Measurements from ENCODE around the gene TMTC3. TPM values are rescaled to one million over a fixed set of nuclear protein-coding genes. Genes with fewer than 3 reads are reported as not detected.

The TMTC3 gene
- 1 to 10 TPM; 3.3 to 6.2 TPM for total RNA-seq

DNA sequence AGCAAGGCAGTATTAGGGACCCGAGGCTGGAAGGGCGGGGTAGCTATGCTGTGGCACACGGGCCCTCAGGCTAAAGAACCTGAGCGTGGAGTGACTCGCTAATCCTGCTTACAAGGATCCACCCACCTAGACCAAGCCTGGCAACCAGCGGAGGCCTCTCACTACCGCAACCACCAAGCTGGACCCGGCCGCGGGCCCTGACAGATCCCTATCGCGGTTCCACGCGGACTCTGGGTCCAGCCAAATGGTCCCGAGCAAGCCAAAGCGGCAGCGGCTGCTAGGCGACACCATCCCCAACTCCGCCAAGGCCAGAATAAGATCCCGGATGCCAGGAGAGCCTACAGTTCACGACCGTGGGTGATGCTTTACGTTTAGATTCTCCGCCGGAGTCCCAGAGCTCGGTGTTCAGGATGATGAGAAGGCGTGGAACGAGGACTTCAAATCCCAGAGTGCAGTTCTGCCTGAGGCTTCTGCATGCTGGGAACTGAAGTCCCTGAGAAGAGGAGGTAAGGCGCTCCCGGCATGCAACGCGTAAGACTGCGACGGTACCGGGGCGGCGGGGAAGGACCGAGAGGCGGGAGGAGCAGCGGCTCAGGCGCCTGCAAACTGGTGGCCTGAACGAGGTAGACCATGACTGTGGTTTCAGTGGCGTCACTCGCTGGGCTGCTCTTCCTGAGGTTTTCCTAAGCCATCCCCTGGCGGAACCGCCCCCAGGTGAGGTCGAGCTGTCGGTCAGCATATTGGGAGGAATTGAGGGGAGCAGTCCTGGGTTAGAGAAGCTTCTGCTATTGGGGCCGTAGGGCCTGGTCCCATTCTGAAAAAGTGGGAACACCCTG lies at the start of gene TMTC3, which contains the start of gene CEP290:
Gene TMTC3, plus strand, starts transcription at position 534 of the 836 bp plus-strand sequence. CDS start 6,009 bp downstream, outside the sequence.
Gene CEP290, minus strand, starts transcription at position 315 of the 836 bp plus-strand sequence. CDS start 781 bp downstream, outside the sequence.
- Histone ChIP-seq H3K27me3 (no peaks in the 10 kb centered on the region), H3K4me1 (peaks cover 11% of the 10 kb centered on the region), H3K9me3 (no peaks in the 10 kb centered on the region), H3K4me3 (peak within 1 kb of the TSS; percentile 22 to 30), H3K27ac (peak within 1 kb of the TSS; percentile 1 to 77 (median 60)), H3K36me3 (replicated peaks in 1 of 2; ENCODE audit: insufficient read depth in 1 of 2, low read depth in 2 of 2) (no peaks in the 10 kb centered on the region)
- TF ChIP-seq POLR2A (IDR thresholded peaks at IDR 0.05): peak; percentile 26 to 79 (median 75)
- TF ChIP-seq, protein P1, sequence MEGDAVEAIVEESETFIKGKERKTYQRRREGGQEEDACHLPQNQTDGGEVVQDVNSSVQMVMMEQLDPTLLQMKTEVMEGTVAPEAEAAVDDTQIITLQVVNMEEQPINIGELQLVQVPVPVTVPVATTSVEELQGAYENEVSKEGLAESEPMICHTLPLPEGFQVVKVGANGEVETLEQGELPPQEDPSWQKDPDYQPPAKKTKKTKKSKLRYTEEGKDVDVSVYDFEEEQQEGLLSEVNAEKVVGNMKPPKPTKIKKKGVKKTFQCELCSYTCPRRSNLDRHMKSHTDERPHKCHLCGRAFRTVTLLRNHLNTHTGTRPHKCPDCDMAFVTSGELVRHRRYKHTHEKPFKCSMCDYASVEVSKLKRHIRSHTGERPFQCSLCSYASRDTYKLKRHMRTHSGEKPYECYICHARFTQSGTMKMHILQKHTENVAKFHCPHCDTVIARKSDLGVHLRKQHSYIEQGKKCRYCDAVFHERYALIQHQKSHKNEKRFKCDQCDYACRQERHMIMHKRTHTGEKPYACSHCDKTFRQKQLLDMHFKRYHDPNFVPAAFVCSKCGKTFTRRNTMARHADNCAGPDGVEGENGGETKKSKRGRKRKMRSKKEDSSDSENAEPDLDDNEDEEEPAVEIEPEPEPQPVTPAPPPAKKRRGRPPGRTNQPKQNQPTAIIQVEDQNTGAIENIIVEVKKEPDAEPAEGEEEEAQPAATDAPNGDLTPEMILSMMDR (IDR thresholded peaks at IDR 0.05): peak in 1 of 7 experiments; percentile 16
- peak; percentile 94 to 99 (median 96) for DNase-seq
- peak; percentile 98 for ATAC-seq
- WGBS, 2 donors: 0% methylated on average over 27 to 49 of the region's 49 CpGs
- intact Hi-C loops (cut with DNase I): no loop called here

DNA sequence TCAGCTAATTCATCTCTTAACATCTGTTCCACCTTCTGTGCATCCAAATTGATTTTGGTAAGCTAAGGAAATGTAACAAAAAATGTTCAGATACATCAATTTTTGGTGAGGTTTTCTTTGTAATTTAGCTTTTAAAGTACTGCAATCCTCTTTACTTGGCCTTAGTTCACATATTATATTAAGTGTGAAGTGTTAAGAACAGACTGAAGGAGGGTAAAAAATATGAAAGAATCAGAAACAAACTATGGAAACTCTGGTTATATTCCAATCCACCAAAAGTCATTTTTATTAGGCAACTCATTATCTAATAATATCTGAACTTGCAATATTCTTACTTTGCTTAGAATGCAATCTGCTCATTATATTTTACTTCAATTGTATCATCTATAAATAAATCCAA lies 49.3 kb upstream of the TMTC3 start:
- no peaks in the 10 kb centered on the region for H3K27me3 ChIP-seq
- intact Hi-C loops (cut with DNase I): no loop called here
- H3K27ac ChIP-seq: no peak overlapping the region
- TF ChIP-seq POLR2A (IDR thresholded peaks at IDR 0.05): no peak
- TF ChIP-seq, protein P1 (IDR thresholded peaks at IDR 0.05): no peak
- no peaks in the 10 kb centered on the region for H3K9me3 ChIP-seq
- peaks cover 0 to 5% of the 10 kb centered on the region in 2 donors for H3K36me3 ChIP-seq (replicated peaks in 1 of 2; ENCODE audit: insufficient read depth in 1 of 2, low read depth in 2 of 2)
- DNase-seq: no peak
- no peak for ATAC-seq
- H3K4me1 ChIP-seq: no peaks in the 10 kb centered on the region
- no peak overlapping the region for H3K4me3 ChIP-seq

DNA sequence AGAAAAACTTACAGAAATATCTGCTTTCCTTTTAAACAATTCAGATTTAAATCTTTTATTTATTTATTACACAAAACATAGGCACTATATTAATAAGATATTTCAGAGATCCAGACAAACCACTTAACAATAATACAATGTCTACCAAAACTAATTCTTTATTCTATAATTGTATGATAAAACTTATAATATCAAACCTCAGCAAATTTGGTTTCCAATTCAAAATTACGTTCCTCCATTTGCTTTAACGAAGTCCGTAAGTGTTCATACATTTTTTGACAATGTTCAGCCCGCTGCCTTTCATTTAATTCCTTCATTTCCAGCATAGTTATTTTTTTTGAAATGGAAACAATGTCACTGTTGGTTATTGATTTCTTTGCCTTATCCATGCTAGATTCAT lies 48.5 kb upstream of the TMTC3 start:
- peaks cover 0 to 5% of the 10 kb centered on the region in 2 donors for H3K36me3 ChIP-seq (replicated peaks in 1 of 2; ENCODE audit: insufficient read depth in 1 of 2, low read depth in 2 of 2)
- intact Hi-C loops (cut with DNase I): no loop called here
- no peaks in the 10 kb centered on the region for H3K4me1 ChIP-seq
- WGBS, 2 donors: 95 to 98% methylated on average over 4 of the region's 4 CpGs
- H3K27ac ChIP-seq: no peak overlapping the region
- DNase-seq: no peak
- H3K4me3 ChIP-seq: no peak overlapping the region
- no peak for ATAC-seq
- no peaks in the 10 kb centered on the region for H3K9me3 ChIP-seq
- TF ChIP-seq, protein P1 (IDR thresholded peaks at IDR 0.05): no peak
- no peak for TF ChIP-seq POLR2A (IDR thresholded peaks at IDR 0.05)
- H3K27me3 ChIP-seq: no peaks in the 10 kb centered on the region

DNA sequence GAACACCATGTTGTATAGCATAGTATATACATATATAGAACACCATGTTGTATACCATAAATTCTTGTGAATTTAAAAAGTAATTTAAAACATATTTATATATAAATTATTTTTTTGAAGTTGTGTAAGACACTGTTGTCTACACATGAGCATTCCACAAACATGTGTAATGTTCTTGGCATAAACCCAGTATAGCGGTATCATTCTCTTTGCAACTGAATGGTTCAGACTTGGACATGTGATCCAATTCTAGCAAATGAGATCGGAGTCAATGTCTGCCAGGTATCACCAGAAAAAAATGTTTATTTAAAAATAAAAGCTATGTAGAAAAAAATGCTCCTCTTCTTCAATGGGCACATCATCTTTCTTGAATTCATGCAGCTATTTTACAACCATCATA lies 34.1 kb upstream of the TMTC3 start:
- H3K4me3 ChIP-seq: no peak overlapping the region
- no peak for ATAC-seq
- no peaks in the 10 kb centered on the region for H3K9me3 ChIP-seq
- no peak overlapping the region for H3K27ac ChIP-seq
- H3K27me3 ChIP-seq: no peaks in the 10 kb centered on the region
- no peak for TF ChIP-seq POLR2A (IDR thresholded peaks at IDR 0.05)
- TF ChIP-seq, protein P1 (IDR thresholded peaks at IDR 0.05): no peak
- H3K36me3 ChIP-seq (replicated peaks in 1 of 2; ENCODE audit: insufficient read depth in 1 of 2, low read depth in 2 of 2): no peaks in the 10 kb centered on the region
- DNase-seq: no peak
- 94 to 96% methylated on average over 2 of the region's 2 CpGs for WGBS, 2 donors
- intact Hi-C loops (cut with DNase I): no loop called here
- no peaks in the 10 kb centered on the region for H3K4me1 ChIP-seq
